GM23338 (cell line): Measurements from ENCODE around the gene TSC22D1.

ENCODE experiments used
- CREB1 ChIP-seq: fragments of 250-450 bp; sonication (Bioruptor Pico); IDR thresholded peaks from 2 replicates; pipeline ENCODE4 v1.5.0; 2020; ENCODE audit warnings: low read depth, mild to moderate bottlenecking, moderate library complexity
- CTCF ChIP-seq, 2 experiments: fragments of 200-600 bp in 1 of 2; sonication (generic) in 1 of 2; conservative IDR thresholded peaks; 2 replicates each; pipeline versions ENCODE4 v1.5.1 to v1.6.1; 2016 to 2017; ENCODE audit warnings: antibody characterized with exemption in 2 of 2, low read depth in 2 of 2, mild to moderate bottlenecking in 2 of 2, moderate library complexity in 1 of 2
- ETS1 ChIP-seq: IDR thresholded peaks from 2 replicates; pipeline ENCODE4 v1.6.1; 2016; ENCODE audit warnings: antibody characterized with exemption
- EZH2 ChIP-seq: fragments of 200-600 bp; sonication (generic); IDR thresholded peaks from one replicate; pipeline ENCODE4 v1.8.0; 2017; ENCODE audit warnings: antibody characterized with exemption, mild to moderate bottlenecking, low read depth; ENCODE audit not compliant: unreplicated experiment
- EZH2phosphoT487 ChIP-seq: fragments of 200-600 bp; sonication (generic); IDR thresholded peaks from one replicate; pipeline ENCODE4 v1.8.1; 2018; ENCODE audit warnings: antibody characterized with exemption; ENCODE audit not compliant: unreplicated experiment
- NANOG ChIP-seq: IDR thresholded peaks from 2 replicates; pipeline ENCODE4 v1.6.1; 2016; ENCODE audit warnings: antibody characterized with exemption, borderline replicate concordance
- POLR2AphosphoS5 ChIP-seq: IDR thresholded peaks from 2 replicates; pipeline ENCODE4 v1.6.1; 2016; ENCODE audit warnings: antibody characterized with exemption, low read depth
- REST ChIP-seq: IDR thresholded peaks from one replicate; pipeline ENCODE4 v1.6.1; 2018; ENCODE audit warnings: antibody characterized with exemption; ENCODE audit not compliant: unreplicated experiment
- STAT1 ChIP-seq: IDR thresholded peaks from one replicate; pipeline ENCODE4 v1.6.1; 2016; ENCODE audit warnings: antibody characterized with exemption; ENCODE audit not compliant: unreplicated experiment

DNA sequence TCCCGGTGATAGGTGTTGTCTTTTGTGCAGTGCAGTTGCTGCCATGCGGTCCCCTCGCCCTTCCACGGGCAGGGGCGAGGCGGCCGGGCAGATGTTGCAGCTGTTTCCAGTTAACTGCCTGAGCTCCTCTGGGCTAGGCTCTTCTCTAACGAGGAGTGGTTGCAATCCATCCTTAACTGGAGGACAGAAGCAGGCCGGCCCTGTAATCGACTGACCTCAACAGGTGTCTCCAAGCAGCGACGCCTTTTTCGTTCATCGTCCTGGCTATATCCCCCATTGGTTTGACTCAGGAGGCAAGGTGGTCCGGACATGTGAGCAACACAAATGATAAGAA is 1.9 kb upstream of the TSC22D1 start:
- TF ChIP-seq REST (no peak), CTCF (conservative IDR thresholded peaks at IDR 0.05; ENCODE audit: low read depth in 2 of 2) (no peak), EZH2 (no peak), POLR2AphosphoS5 (no peak), EZH2phosphoT487 (no peak), CREB1 (CRISPR knock-in tag) (no peak), ETS1 (no peak), STAT1 (no peak), NANOG (no peak)
